8988T (cell line): Measurements from ENCODE around the gene AP3D1.
A peak's percentile ranks its signal among the peaks of the same experiment; 100 is the strongest.

Source experiments
- DNase-seq: peaks from one replicate; pipeline ENCODE4 v3.0.0; 2011

The AP3D1 gene

DNA sequence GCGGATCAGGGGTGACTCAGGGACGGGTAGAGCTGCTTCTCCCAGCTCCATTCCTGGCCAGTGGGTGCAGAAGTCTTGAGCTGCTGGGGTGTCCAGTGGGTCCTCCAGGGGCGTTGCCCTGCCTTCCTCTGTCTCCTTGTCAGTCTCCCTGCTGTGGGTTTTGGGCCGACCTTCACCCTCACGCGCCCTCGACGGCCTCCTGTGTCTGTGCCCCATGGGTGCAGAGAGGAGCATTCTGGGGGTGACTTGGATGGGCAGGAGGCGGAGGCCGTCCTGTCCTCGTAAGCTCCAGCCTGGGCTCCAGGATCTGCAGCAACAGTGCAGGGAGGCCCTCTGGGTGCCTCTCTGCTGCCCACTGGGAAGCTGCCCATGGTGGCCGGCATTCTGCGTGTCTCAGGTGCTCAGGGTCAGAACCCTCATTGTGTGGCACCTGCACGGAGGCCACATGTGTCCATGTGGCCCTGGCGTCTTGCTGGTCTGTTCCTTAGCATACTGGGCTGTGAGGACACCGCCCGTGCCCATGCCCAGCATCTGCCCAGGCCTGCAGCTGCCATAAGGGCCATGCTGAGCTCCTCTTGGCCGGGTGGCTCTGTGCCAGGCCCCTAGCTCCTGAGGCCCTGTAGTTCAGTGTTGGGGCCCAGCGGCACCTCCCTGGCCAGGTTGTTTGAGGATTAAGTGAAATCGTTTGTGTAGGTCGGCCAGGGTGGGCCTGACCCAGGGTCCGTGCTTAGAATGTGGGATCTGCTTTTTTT lies 29.7 kb upstream of the AP3D1 start:
- DNase-seq, result no peak

DNA sequence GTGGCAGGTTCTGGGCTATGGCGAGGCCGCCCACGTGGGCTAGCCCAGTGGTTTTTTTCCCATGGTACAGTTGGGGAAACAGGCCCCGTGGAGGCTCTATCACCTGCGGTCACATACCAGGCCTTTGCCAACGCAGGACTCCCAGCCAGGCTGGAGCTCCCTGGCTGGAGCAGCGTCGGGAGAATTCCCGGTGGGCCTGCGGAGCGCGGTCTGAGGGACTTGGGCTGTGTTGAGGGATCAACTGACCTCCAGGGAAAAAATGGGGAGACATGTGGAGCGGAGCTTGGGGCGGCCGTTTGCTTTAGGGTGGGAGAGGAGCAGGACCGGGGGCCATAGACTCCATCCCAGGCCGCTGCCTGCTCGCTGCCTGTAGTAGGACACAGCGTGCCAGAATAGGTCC lies 28.7 kb upstream of the AP3D1 start:
- DNase-seq, result no peak

DNA sequence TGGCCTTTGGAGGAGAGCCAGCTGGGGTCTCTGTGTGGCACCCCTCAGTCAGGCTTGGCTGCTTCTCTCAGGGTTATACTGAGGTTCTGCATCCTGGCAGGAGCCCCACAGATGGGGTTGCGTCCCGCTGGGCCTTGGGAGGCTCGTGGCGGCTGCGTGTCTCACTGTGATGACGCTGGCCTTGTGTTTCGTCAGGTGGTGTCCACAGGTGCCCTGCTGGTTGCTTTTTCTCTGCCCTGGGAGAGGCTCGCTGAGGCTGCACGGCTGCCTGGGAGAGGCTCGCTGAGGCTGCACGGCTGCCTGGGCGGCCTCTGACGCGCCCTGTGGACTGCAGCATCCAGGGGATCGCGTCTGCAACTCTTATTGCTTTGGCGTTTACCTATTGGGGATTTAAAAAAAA lies 27.7 kb upstream of the AP3D1 start:
- no peak for DNase-seq

DNA sequence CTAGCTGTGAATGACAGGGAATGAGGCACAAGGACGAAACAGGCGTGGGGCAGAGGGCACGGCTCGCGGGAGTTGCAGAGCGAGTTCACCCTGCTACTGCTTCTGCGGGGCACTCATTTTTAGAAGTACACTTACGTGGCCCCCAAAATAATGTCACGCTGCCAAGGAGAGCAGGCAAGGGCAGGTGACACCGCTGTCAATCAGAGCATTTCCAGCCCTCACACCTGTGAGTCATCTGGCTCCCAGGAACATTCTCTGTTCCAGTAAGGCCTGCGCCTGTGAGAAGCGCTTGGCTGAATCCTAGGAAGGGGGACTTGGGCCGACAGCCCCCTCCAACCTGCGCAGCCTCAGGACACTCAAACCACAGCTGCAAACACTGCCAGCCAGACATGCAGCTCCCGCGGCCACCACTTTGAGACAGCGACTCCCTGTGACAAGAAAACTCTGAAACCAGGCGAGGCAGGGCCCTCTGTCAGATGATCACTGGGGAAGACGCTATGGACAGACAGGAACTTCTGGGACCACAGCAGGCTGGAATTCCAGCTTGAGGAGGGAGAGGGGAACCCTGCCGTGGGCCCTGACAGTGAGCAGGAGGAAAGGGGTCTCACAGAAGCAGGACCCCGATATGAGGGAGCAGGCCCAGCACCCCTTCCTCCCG lies 25.1 kb upstream of the AP3D1 start:
- no peak for DNase-seq

DNA sequence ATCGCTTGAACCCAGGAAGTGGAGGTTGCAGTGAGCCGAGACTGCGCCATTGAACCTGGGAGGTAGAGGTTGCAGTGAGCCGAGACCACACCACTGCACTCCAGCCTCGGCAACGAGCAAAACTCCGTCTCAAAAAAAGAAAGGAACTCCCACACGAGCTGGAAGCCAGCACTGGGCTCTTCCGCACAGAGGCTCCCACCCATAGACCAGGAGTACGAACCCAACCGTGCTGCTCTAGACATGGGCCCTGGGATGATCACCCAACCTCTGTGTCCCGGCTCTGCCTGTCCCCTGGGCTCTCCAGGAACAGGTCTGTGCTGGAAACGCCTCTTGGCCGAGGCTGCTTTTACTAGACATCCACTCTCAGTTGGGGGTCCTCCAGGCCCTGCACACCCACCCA lies 24.4 kb upstream of the AP3D1 start:
- no peak for DNase-seq

DNA sequence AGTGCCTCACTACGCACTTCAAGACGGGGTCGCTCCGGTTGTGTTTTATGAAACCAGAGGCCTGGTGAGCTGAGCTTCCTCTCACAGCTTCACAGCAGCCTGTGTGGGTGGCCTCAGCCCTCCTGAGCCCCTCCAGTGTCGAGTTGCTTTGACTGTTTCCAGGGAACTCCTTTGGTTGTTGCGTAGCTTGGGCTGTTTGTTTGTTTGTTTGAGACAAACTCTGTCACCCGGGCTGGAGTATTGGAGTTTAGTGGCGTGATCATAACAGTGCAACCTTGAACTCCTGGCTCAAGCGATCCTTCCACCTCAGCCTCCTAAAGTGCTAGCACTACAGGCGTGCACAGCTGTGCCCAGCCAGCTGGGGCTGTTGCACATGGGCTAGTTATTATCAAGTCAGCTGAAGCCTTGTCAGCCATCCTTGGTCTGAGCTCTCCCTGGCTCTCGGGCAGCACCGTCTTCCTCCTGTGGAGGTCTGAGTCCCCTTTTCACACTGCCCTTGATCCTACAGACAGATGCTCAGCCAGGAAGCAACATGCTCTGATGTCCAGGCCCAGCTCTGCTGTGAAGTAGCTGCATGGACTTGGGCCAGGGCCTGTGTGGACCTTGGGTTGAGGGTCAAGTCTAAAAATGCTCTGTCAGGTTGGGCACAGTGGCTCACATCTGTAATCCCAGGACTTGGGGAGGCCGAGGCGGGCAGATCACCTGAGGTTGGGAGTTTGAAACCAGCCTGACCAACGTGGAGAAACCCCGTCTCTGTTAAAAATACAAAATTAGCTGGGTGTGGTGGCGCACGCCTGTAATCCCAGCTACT lies 22.6 kb upstream of the AP3D1 start:
- DNase-seq, result no peak

DNA sequence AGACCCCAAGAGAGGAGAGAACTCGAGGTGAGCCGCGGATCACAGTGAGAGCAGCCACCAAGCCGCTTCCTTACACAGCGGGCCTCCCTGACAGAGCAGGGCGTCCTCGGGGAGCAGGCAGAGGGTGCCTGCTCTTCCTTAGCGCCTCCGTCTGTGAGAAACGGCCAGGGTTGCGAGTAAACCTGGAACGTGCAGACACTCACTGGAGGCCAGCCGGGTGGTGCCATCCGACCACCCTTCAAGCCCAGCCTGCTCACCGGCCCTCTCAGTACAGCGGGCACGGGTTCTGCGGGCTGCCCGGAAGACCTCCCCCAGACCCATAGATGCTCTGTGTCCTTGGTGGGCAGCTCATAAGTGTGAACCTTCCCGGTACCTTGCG lies 22.0 kb upstream of the AP3D1 start:
- no peak for DNase-seq

DNA sequence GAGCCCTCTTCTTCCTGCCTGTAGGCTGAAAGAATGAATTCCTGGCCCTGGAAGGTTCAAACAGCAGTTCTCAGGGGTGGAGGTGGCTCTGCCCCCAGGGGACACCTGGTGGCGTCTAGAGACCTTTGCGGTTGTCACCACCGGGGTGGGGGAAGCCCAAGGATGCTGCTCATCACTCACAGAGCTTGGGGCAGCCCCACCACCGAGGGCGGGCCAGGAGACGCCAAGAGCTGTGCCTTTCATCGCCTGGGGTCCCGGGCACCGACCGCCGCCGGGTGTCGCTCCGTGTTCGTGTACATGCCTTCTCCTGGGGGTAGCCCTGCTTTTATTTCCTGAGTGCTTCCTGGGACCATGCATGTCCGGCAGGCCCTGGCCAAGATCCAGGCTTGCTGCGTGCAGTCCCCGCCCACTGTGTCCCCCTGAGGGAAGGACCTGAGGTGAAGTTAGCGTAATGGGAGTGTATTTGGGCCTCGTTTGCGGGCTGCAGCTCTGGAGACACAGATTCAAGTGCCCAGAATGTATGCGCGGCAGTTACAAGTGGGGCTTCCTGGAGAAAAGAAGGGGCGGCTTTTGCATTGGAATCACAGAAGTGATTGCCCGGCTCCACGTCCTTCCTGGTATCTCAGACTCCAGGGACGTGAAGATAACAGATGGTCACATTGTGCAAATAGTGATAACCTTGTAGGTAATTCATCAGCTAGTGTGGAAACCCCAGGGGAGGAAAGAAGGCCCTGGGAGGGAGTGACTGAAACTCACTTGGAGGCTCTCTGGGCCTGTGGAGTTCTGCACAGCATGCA lies 20.2 kb upstream of the AP3D1 start:
- DNase-seq, result no peak

DNA sequence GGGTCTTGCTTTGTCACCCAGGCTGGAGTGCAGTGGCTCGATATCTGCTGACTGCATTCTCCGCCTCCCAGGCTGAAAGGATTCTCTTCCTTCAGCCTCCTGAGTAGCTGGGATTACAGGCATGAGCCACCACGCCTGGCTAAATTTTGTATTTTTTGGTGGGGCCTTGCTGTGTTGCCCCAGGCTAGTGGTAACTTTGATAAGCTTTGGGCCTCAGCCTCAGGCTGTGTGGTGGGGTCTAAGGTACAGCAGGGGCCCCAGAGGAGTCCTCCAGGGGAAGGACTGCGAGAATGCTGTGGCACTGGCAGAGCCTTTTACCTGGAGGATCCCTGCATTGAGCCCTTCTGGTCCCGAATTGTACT lies 19.6 kb upstream of the AP3D1 start:
- DNase-seq, result no peak

DNA sequence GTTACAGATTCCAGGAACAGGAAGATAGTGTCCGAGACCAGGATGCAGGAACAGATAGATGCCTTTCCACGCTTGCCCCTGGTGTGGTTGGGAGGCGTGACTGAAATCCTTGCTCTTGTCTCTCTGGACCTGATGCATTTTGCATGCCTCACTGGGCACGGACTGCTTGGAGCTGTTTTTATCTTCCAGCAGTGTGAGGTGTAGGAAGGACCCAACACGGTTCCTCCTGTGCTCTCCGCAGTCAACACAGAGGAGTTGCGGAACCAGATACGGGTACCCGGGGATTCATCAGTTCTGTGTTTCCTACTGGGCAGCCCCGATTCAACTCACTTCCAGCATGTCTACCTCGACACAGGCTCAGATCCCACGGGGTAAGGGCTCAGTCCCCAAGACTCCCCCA lies 18.9 kb upstream of the AP3D1 start:
- DNase-seq, result no peak

DNA sequence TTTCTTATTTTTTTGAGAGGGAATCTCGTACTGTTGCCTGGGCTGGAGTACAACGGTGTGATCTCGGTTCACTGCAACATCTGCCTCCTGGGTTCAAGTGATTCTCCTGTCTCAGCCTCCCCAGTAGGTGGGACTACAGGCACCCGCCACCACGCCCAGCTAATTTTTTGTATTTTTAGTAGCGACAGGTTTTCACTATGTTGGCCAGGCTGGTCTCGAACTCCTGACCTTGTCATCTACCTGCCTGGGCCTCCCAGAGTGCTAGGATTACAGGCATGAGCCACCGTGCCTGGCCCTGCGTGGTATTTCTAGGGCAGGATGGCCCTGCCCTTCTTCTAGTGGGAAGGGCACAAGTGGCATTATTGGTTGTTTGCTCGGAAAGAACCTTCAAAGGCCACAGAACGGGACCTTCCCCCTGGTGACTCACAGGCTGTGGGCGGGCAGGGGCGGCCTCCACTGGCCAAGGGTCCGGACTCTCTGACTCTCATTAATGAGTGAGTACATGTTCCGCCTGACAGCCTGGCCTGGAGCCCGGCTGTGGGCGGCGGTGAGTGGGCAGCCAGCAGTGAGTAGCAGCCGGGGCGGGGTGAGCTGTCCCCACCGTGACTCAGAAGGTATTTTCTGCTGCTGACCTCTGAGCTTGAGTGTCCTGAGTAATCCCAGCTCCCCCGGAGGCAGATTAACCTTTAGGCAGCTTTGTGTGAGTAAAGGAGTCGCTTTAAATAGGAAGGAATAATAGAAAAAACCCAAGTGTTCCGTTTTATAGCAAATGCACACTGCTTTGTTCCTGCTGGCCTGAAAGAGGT lies 17.5 kb upstream of the AP3D1 start:
- peak; percentile 81 for DNase-seq

DNA sequence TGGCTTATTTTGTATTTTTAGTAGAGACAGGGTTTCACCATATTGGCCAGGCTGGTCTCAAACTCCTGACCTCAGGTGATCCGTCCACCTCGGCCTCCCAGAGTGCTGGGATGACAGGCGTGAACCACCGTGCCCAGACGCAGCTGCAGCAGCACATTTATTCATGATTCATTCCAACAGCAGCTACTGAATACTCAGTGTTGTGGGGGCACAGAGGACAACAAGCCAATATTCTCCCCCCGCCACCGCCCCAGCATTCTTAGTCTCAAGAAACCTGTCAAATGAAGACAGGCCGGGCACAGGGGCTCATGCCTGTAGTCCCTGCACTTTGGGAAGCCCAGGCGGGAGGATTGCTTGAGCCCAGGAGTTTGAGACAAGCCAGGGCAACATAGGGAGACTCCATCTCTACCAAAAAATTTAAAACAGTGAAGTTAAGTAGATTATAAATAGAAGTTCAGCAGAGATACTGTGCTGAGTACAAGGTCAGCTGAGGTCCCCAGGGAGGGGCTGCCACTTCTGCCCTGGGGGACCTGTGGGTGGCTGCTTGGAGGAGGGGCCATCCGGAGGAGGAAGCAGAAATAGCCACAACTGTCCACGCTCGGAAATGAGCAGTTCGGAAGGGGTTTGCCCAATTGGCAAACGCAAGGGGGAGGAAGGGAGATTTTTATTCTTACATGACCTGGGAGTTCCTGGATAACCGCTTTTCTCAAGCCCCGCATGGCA lies 16.7 kb upstream of the AP3D1 start:
- no peak for DNase-seq

DNA sequence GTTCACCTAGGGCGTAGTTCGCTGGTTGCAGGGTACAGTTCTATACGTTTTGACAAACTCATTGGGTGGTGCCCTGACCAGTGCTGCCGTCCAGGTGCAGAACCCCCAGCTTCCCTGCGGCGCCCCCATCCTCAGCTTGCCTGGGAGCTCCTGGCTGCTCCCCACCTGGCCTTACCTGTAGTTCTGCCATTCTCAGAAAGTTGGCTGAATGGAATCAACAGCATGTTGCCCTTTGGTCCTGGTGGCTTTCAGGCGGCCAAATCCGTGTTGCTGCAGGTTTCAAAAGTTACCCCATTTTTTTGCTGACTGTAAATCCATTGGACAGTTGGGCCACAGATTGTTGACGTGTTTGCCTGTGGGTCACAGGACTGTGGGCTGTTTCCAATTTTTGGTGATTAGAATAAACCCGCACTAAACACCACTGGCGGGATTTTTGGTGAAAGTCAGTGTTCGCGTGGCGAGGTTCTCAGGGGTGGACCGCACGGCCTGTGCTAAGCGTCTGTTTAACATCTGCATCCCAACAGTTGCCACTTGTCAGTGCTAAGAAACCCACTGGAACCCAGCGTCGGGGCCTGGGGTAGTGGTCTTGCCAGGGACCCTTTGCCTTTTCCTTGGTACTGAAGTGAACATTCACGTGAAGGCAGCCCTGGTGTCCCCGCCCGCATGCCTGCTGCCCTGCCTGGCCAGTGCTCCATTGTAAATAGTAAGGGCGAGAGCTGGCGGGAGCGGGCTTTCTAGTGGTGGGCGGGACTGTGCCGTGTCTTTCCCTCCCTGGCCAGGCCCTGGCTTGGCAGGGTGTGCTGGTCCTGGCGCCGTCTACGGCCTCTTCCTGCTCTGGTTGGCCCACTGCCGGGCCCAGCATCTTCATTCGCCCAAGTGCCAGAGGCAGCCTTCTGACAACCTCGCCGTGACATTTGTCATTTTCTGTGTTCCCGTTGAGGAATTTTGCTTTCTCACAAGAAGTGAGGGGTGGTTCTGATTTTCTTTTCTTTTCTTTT lies 15.7 kb upstream of the AP3D1 start:
- DNase-seq, result no peak

DNA sequence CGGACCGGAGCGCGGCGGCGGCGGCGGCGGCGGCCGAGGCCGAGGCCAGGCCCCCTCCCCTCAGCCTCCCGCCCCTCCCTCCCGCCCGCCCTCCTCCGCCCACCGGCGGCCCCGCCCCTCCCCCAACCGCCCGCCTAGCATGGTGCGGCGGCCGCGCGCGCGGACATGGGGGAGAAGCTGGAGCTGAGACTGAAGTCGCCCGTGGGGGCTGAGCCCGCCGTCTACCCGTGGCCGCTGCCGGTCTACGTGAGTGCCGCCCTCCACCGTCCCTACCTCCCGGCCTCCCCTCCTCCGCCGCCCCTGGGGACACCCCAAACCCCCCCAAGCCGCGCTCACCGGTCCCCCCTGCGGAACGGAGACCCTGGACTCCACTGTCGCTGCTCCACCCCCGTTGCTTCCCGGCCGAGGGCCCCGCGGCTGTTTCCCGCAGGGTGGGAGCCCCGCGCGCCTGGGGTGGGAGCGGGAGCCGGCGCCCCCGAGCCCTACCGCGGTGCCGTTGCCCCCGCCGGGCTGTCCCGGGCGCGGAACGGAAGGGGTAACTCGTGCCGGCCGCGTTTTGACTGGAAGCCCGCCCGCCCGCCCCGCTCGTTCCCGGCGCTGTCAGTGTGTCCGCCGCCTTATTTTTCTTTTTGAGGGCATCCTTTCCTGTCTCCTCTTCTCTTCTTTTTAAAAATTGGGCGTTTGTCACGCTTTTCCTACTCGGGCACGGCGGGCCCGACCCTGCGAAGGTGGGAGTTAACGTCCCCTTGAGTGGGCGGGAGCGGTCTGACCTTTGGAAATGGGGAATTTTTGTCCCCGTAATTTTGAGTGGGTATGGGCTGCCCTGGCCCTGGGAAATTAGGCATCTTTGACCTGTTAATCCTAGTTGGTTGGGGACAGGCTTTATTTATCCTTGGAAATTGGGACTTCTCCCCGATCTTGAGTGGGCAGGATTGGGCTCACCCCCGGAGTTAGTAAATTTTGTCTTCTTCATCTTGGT lies 12.9 kb upstream of the AP3D1 start:
- DNase-seq, result peak; percentile 55

DNA sequence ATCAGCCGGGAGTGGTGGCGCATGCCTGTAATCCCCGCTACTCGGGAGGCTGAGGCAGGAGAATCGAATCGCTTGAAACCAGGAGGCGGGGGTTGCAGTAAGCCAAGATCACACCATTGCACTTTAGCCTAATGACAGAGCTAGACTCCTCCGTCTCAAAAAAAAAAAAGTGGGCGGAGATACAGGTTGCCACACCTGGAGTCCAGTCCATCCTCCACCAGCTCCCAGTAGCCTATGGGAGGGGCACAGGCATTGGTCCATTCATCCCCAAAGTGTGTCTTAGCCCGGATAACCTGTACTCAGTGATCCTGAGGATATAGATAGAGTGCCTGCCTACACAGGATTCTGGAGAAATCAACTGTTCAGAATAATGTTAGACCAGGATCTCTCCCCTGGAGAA lies 9.0 kb upstream of the AP3D1 start:
- no peak for DNase-seq

DNA sequence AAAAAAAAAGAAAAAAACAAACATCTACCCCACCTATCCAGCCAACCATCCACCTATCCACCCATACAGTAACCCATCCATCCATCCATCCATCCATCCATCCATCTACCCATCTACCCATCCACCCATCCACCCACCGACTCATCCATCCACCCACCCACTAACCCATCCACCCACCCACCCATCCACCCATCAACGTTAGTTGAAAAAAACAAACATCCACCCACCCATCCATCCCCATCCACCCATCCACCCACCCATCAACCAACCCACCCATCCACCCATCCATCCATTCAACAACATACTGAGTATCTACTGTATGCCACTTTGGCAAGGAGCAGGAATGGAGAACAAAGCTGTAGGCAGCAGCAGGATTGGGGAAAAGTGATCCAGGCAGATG lies 6.1 kb upstream of the AP3D1 start:
- DNase-seq, result no peak

DNA sequence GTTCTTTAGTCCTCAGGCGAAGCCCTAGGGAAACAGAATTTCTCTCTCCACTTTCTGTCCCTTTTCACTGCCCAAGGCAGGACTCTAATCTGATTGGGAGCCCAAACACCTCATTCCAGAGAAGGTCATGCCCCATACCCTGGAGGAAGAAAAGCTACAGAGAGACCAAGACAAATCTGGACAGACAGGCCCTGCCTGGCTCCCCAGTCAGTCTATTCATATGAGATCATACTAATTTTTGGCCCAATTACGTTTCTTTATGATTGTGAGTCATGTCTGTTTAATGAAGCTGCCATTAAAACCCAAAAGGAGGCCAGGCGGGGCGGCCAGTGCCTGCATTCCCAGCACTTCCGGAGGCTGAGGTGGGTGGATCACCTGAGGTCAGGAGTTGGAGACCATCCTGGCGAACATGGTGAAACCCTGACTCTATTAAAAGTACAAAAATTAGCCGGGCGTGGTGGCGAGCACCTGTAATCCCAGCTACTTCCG lies 3.3 kb upstream of the AP3D1 start:
- no peak for DNase-seq

DNA sequence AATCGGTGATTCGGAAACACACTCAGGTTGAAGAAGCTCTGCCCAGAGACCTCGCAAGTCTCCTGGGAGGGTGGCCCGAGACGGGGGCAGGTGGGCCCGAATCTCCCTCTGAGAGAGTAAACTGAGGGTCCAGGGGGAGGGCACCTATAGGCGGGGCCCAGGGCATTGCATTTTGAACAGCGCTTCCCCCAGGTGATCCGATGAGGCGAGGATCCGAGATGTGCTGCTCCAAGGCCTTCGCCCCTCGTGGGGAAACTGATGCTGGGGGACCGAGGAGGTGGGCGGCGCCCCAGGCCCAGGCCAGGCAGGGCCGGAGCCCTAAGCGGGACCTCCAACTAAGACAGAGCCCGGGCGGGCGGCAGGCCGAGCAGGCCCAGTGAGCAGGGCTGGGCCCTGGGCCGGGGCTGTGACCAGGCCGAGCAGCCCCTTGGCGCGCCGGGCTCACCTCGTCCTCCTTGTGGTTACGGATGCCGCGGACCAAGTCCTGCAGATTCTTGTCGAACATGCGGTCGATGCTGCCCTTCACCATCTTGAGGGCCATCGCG lies 500 bp downstream of the AP3D1 start:
- DNase-seq, result no peak
